Liver (tissue), 3 donors: Measurements from ENCODE around the gene ABCC1.

Source experiments
- ATF3 ChIP-seq: IDR thresholded peaks from 2 replicates; pipeline ENCODE4 v1.6.1; 2016; ENCODE audit warnings: antibody characterized with exemption
- CTCF ChIP-seq: fragments of 150-350 bp; IDR thresholded peaks from 2 replicates; pipeline ENCODE4 v1.5.1; 2017; ENCODE audit warnings: improper control_type of control experiment, low read depth, low read length; ENCODE audit not compliant: missing input control
- FOXA1 ChIP-seq: IDR thresholded peaks from 2 replicates; pipeline ENCODE4 v1.6.1; 2016; ENCODE audit warnings: antibody characterized with exemption
- GABPA ChIP-seq, 2 donors: IDR thresholded peaks in 1 of 2; conservative IDR thresholded peaks in 1 of 2; 2 replicates each; pipeline ENCODE4 v1.6.1; 2016; ENCODE audit warnings: antibody characterized with exemption in 2 of 2, mild to moderate bottlenecking in 1 of 2, moderate library complexity in 1 of 2
- JUND ChIP-seq, 2 donors: IDR thresholded peaks; 2 replicates each; pipeline ENCODE4 v1.6.1; 2016; ENCODE audit warnings: antibody characterized with exemption in 2 of 2
- RAD21 ChIP-seq, 2 donors: IDR thresholded peaks; 2 replicates each; pipeline ENCODE4 v1.6.1; 2016; ENCODE audit warnings: antibody characterized with exemption in 2 of 2, mild to moderate bottlenecking in 2 of 2
- REST ChIP-seq: IDR thresholded peaks from 2 replicates; pipeline ENCODE4 v1.6.1; 2016; ENCODE audit warnings: antibody characterized with exemption, mild to moderate bottlenecking
- RXRA ChIP-seq, 2 donors: IDR thresholded peaks; 2 replicates each; pipeline ENCODE4 v1.6.1; 2017 to 2018; ENCODE audit warnings: antibody characterized with exemption in 2 of 2, mild to moderate bottlenecking in 1 of 2
- YY1 ChIP-seq: IDR thresholded peaks from 2 replicates; pipeline ENCODE4 v1.6.1; 2016; ENCODE audit warnings: antibody characterized with exemption, mild to moderate bottlenecking
- donor health status: healthy.
- donor health status: healthy.

- TF ChIP-seq CTCF (no peak), JUND (IDR thresholded peaks at IDR 0.05) (no peak), RAD21 (IDR thresholded peaks at IDR 0.05) (no peak), YY1 (no peak), REST (no peak), RXRA (IDR thresholded peaks at IDR 0.05) (no peak), FOXA1 (no peak), ATF3 (no peak), GABPA (IDR thresholded peaks at IDR 0.05 in 1 of 2, conservative IDR thresholded peaks at IDR 0.05 in 1 of 2) (no peak)
Measured at GRCh38 chr16:16083421-16084156, 134.2 kb downstream of the ABCC1 start.
